ENCODE results near the gene BEND6.

GRCh38 chr6:56992036-56992435 is 37.1 kb downstream of the BEND6 start:
- TF ChIP-seq, protein P1, sequence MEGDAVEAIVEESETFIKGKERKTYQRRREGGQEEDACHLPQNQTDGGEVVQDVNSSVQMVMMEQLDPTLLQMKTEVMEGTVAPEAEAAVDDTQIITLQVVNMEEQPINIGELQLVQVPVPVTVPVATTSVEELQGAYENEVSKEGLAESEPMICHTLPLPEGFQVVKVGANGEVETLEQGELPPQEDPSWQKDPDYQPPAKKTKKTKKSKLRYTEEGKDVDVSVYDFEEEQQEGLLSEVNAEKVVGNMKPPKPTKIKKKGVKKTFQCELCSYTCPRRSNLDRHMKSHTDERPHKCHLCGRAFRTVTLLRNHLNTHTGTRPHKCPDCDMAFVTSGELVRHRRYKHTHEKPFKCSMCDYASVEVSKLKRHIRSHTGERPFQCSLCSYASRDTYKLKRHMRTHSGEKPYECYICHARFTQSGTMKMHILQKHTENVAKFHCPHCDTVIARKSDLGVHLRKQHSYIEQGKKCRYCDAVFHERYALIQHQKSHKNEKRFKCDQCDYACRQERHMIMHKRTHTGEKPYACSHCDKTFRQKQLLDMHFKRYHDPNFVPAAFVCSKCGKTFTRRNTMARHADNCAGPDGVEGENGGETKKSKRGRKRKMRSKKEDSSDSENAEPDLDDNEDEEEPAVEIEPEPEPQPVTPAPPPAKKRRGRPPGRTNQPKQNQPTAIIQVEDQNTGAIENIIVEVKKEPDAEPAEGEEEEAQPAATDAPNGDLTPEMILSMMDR (conservative IDR thresholded peaks at IDR 0.05; ENCODE audit: low read depth, low read length) = no peak
- TF ChIP-seq EZH2phosphoT487 (IDR thresholded peaks at IDR 0.05; ENCODE audit: borderline replicate concordance, low read length) (no peak), EZH2 (IDR thresholded peaks at IDR 0.05; ENCODE audit: low read length, unreplicated experiment) (no peak)
